WI38 (cell line): ENCODE results near the gene ABCD1.

Experiments
- H3K4me3 ChIP-seq: 2 replicates; pipeline ENCODE4 v1.5.1; 2011; ENCODE audit warnings: low read depth, mild to moderate bottlenecking, control low read depth, low read length
- CTCF ChIP-seq: IDR thresholded peaks from 2 replicates; pipeline ENCODE4 v1.5.1; 2012; ENCODE audit warnings: low read depth, mild to moderate bottlenecking, control low read depth, low read length

Gene ABCD1

GRCh38 chrX:153714256-153714655 lies 10.4 kb upstream of the ABCD1 start:
- H3K4me3 ChIP-seq: no peak overlapping the region
- TF ChIP-seq CTCF: no peak

GRCh38 chrX:153717445-153717844 lies 7.2 kb upstream of the ABCD1 start:
- TF ChIP-seq CTCF: no peak

GRCh38 chrX:153719238-153719637 lies 5.4 kb upstream of the ABCD1 start:
- no peak for TF ChIP-seq CTCF

More at GRCh38 chrX:153717445-153717844, 7.2 kb upstream of the ABCD1 start:
- no peak overlapping the region for H3K4me3 ChIP-seq

GRCh38 chrX:153719701-153720100 lies 5.0 kb upstream of the ABCD1 start:
- no peak overlapping the region for H3K4me3 ChIP-seq
- TF ChIP-seq CTCF: no peak

More at GRCh38 chrX:153719238-153719637, 5.4 kb upstream of the ABCD1 start:
- H3K4me3 ChIP-seq: no peak overlapping the region

- no peak for TF ChIP-seq CTCF
These were observed 1.8 kb upstream of the ABCD1 start for GRCh38 chrX:153722704-153723350.

GRCh38 chrX:153723351-153724251 lies 1.1 kb upstream of the ABCD1 start:
- H3K4me3 ChIP-seq: peak overlapping the region; percentile 70
- TF ChIP-seq CTCF: peak; percentile 18; the same call in 1 of the 2 replicates

More at GRCh38 chrX:153722704-153723350, 1.8 kb upstream of the ABCD1 start:
- peak overlapping the region; percentile 70 for H3K4me3 ChIP-seq
